ENCODE measurements around the gene TECPR1. TPM values are rescaled to one million over a fixed set of nuclear protein-coding genes. Genes with fewer than 3 reads are reported as not detected.
A peak's percentile ranks its signal among the peaks of the same experiment; 100 is the strongest.

TECPR1 gene
- total RNA-seq, 1 donor from 2014 or later, result 55.2 TPM

DNA sequence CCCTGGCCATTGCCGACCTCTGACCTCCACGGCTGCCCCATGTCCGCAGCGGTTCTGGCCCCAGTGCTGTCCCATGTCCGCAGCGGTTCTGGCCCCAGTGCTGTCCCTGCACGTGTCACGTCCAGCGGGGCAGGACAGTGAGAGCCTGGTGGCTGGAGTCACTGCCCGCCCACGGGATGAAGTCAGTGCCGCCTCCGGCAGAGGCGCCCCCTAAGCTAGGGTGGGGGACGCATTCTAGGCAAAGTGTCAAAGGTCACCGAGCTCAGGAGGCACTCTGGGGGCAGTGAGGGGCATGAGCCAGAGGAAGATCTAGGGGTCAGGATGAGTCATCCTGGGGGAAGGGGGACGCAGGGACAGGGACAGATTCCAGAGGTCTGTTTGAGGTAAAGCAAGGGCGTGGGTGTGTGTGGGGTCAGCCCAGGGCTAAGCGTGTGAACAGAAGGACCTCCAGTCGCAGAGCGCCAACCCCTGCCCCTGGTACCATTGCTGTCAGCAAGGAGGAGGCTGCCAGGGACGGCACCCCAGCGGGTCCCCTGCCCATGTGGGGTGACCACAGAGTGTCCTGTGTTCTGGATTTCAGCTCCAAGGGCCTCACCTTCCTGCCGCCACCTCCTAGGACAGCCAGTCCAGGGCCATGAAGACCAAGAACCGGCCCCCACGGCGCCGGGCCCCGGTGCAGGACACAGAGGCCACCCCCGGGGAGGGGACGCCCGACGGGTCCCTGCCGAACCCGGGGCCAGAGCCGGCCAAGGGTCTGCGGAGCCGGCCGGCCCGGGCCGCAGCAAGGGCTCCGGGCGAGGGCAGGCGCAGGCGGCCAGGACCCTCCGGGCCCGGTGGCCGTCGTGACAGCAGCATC is 40.1 kb downstream of the TECPR1 start:
- peak; percentile 5 for ATAC-seq
- H3K4me3 ChIP-seq, result peak overlapping the region; percentile 30
- no peaks in the 10 kb centered on the region for H3K27me3 ChIP-seq
- no peak overlapping the region for H3K27ac ChIP-seq
- TF ChIP-seq CTCF (IDR thresholded peaks at IDR 0.05), result no peak
- peaks cover 15% of the 10 kb centered on the region for H3K36me3 ChIP-seq
- no peaks in the 10 kb centered on the region for H3K4me1 ChIP-seq
- intact Hi-C loops (cut with DNase I), result no loop called here
- H3K9me3 ChIP-seq, result no peaks in the 10 kb centered on the region
- DNase-seq, result peak; percentile 66

DNA sequence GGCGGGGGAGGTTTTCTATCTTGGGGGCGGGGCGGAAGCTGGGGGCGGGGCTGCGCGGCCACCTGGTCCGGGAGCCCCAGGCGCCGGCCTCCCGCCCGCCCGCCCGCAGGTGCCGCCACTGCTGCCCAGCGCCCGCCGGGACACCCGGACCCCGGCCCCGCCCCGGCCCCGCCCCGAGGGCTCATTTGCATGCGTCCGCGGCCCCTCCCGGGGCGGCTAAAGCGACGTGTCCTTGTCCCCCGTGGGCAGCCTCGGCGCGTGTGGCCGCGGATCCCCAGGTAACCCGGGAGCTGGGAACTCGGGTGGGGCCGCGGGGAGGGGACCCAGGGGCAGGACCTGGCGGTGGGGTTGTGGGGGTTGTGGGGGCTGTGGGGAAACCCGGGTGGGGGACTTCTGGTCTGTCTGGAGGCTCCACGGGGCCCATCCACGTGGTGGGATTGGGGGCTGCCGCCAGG is 40.8 kb downstream of the TECPR1 start, which contains the start of gene BHLHA15:
BHLHA15 (plus strand) TSS at position 219 of the 455 bp plus-strand sequence. CDS start 871 bp downstream, outside the sequence.
- H3K4me1 ChIP-seq, result no peaks in the 10 kb centered on the region
- ATAC-seq (peak; percentile 68), DNase-seq (peak; percentile 83)
- no peak for TF ChIP-seq CTCF (IDR thresholded peaks at IDR 0.05)
- peak within 1 kb of the TSS; percentile 30 for H3K4me3 ChIP-seq
- H3K36me3 ChIP-seq, result peaks cover 18% of the 10 kb centered on the region
- no peak within 1 kb of the TSS for H3K27ac ChIP-seq
- intact Hi-C loops (cut with DNase I), result no loop called here
- no peaks in the 10 kb centered on the region for H3K27me3 ChIP-seq
- H3K9me3 ChIP-seq, result no peaks in the 10 kb centered on the region

GRCh38 chr7:98210513-98211220 is 41.4 kb downstream of the TECPR1 start:
- no peaks in the 10 kb centered on the region for H3K4me1 ChIP-seq
- TF ChIP-seq CTCF (IDR thresholded peaks at IDR 0.05), result no peak
- H3K9me3 ChIP-seq, result no peaks in the 10 kb centered on the region
- intact Hi-C loops (cut with DNase I), result no loop called here
- peak; percentile 29 for ATAC-seq
- peak overlapping the region; percentile 16 for H3K4me3 ChIP-seq
- H3K27me3 ChIP-seq, result no peaks in the 10 kb centered on the region
- peak; percentile 69 for DNase-seq
- H3K27ac ChIP-seq, result no peak overlapping the region
- H3K36me3 ChIP-seq, result peaks cover 23% of the 10 kb centered on the region

DNA sequence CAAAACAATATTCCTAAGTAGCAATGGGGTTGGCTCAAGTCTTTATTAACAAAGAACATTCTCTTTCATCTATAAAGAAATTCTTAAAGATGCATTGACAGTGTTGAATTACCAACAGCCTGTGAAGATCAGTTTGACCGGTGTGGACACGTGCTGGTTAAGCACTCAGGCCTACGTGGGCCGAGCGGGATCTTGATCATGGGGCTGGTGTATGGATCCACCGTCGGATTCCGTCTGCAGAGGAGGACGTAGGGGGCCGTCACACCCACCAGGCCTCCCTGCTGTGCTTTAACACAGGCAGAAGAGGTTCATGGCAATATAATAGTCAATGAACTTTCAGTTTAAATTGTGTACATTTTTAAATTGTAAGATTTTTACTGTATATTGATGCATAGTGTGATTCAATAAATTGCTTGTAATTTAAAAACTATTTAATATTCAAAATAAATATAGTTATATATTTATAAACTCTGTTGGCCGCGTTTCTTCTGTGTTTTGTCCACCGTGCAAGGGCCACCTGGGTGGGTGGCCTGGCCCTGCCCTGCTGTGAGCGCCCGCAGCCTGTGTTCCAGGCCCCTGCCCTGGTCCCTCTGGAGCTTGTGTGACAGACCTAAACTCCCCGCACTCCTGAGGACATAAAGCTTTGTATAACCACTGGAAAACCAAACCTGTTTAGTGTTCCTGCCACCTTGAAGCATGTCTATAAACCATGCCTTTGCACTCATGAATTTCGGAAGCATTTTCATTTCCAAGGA is 42.7 kb downstream of the TECPR1 start:
- DNase-seq, result peak; percentile 38
- no peaks in the 10 kb centered on the region for H3K9me3 ChIP-seq
- no peak overlapping the region for H3K4me3 ChIP-seq
- H3K27ac ChIP-seq, result no peak overlapping the region
- no peak for TF ChIP-seq CTCF (IDR thresholded peaks at IDR 0.05)
- H3K27me3 ChIP-seq, result no peaks in the 10 kb centered on the region
- no peak for ATAC-seq
- intact Hi-C loops (cut with DNase I), result no loop called here
- H3K36me3 ChIP-seq, result peaks cover 27% of the 10 kb centered on the region
- H3K4me1 ChIP-seq, result no peaks in the 10 kb centered on the region
